ENCODE data around the gene SIGLEC9.

SIGLEC9 gene

DNA sequence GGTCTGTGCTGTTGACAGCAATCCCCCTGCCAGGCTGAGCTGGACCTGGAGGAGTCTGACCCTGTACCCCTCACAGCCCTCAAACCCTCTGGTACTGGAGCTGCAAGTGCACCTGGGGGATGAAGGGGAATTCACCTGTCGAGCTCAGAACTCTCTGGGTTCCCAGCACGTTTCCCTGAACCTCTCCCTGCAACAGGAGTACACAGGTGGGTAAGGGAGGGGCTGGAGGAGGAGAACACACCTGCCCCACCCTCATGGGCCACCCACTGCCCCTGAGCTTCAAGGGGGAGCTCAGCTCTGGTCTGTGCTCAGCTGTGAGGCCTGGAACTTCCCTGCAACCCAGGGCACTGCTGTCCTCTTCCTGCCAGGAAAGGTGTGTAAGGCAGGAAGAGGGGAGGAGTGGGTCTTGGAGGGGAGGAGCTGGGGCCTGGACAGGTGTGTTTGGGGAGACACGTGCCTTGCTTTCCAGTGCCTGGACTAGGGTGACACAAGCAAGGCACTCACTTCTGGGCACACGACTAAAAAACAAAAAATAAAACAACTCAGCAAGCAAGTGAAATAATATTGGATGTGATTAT, 21.3 kb downstream of the SIGLEC9 start:
- no peak for DNase-seq

GRCh38 chr19:51146751-51147150, 22.0 kb downstream of the SIGLEC9 start:
- DNase-seq, result no peak

DNA sequence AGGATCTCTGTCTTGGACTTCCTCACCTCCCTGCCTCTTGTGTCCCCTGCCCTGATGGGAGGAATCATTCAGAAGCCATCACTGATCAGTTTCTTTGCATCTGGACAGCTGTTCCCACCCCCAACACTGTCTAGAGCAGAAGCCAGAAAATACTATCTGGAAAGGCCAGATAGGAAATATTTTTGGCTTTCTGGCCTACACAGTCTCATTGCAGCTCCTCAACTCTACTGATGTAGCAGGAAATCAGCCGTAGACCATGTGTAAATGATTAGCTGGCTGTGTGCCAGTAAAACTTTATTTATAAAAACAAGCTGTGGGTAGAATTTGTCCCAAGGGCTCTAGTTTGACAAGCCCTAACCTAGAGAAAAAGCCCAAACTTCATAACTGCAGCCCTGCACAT, 23.0 kb downstream of the SIGLEC9 start:
- no peak for DNase-seq

DNA sequence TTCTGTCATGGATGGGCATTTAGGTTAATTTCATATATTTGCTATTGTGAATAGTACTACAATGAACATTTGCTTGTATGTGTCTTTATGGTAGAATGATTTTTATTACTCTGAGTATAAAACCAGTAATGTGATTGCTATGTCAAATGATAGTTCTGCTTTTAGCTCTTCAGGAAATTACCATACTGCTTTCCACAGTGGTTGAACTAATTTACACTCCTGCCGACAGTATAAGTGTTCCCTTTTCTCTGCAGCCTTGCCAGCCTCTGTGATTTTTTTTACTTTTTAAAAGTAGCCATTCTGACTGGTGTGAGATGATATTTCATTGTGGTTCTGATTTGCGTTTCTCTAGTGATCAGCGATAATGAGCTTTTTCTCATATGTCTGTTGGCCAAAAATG, 23.9 kb downstream of the SIGLEC9 start:
- DNase-seq, result peak; percentile 29 to 80 (median 62)

GRCh38 chr19:51150627-51151026, 25.9 kb downstream of the SIGLEC9 start:
- peak in 2 of 4 experiments; percentile 25 to 33 for DNase-seq

GRCh38 chr19:51156710-51157109, 32.0 kb downstream of the SIGLEC9 start:
- no peak for DNase-seq

DNA sequence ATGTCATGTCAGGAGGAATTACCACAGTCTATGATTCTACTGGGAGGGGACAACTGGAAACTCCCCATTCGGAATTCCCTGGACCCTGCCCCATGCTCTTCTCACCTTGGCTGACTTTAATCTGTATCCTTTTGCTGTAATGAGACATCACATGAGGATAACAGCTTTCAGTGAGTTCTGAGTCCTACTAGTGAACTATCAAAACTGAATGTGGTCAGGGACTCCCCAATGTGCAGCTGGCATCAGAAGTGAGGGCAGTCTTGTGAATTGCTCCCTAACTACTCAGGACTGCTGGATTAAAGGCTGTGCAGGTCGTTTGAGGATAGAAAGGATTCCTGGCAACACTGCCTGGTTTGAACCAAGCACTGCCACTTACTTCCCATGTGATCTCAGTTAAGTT, 32.6 kb downstream of the SIGLEC9 start:
- DNase-seq, result no peak

DNA sequence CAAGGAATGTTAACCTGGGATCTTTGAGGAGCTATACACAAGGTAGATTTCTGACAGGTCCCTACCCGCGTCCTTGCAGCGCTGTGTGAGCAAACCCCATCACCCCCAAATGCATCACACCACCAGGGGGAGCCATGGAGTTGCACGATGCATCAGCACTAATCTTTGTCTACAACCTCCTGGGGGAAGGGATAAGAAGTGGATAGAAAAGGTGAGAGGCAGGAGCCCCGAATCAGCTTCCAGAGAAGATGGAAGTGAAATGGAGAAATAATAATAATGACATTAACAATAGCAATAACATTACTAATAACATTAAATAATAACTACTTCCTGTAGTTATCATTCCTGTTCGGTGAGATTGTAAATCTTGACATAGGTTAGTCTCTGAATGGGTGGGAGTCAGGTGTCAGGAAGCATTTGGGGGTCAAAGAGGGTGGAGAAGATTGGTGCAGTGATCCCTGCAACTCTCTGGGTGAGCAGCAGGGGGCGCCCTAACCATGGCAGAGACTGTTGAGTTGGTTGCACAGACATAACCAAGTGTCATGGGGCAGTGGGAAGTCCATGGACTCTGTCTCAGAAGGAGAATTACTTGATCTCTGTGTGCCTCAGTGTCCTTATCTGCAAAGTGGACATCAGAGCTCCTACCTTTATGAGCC, 33.9 kb downstream of the SIGLEC9 start:
- DNase-seq, result peak; percentile 82 to 93 (median 89)

DNA sequence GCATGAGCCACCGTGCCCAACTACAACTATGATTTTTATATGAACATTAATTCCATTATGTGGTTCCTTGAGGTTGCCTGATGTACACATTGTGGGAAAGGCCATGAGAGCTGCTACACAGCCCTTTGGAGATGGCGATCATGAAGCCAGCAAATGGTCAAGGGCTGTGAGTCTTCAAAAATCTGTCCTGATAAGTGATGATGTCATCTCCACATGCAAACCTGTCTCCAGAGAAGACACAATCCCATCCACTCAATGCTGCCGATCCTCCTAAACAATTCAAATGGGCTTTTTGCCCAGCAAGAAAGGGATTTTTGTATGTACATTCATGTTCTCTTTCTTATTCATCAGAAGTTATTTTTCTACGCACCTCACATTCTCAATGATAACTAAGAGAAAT, 35.0 kb downstream of the SIGLEC9 start:
- DNase-seq, result no peak

DNA sequence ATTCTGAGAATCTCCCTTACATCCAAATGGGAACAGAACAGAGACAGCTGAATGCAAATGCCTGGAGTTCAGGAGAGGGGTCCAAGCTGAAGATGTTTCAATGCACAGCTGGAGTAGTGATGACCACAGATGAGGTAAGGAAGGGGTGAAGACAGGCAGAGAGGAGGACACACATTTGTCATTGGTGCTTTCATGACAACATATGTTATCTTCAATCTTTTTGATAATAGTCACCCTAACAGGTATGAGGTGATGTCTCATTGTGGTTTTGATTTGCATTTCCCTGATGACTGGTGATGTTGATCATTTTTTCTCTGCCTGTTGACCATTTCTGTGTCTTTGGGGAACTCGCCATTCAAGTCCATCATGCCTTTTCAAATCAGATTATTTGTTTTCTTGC, 36.6 kb downstream of the SIGLEC9 start:
- DNase-seq, result no peak

DNA sequence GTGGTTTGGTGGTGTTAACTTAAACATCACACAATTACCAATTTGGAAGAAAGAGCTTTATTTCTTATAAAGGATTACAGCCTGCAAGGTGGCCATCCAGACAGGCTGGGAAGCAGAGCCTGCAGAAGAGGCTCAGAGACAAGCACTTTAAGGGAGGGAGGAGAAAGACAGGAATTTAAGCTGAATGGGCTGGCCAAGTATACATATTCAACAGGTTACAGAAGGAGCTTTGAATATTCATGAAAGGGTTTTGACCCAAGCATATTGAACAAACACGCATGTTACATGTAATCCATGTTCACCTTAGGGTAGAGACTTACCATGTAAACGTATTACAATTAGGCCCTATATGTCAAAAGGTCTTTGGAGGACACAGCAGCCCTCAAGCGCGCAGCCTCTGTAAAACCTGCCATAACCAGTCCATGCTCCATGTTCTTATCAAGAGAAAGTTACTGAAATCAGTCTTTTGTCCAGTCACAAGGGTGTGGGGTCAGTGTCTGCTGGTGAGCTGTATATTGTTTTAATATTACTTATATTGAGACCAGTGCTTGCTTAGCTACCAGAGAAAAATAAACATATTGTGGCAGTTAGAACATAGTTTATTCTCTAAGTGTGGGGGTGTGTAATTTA, 37.3 kb downstream of the SIGLEC9 start:
- no peak for DNase-seq

DNA sequence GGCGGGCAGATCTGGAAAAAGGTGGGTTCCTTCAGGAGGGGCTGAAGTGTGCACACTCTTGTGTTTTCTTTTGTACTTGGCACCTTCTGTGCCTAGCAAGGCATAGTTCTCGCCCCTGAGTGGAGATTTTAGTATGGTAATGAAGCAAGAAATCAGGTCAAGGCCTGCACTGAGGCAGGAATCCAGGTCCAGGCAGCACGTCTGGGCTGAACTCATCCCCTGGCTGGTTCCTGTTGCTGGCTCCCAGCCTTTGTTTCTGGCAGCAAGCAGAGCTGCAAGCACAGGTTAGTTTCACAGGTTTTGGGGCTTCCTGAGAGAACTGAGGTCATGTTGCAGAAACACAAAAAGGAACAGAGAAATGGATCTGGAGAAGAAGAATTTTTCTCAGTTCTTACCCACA, 38.6 kb downstream of the SIGLEC9 start:
- DNase-seq, result no peak

- DNase-seq, result no peak
Measured at GRCh38 chr19:51164215-51164614, 39.5 kb downstream of the SIGLEC9 start.

GRCh38 chr19:51166846-51167490, 42.3 kb downstream of the SIGLEC9 start:
- peak; percentile 77 to 91 (median 90) for DNase-seq

- DNase-seq, result no peak
Measured at GRCh38 chr19:51168564-51169282, 44.0 kb downstream of the SIGLEC9 start.

DNA sequence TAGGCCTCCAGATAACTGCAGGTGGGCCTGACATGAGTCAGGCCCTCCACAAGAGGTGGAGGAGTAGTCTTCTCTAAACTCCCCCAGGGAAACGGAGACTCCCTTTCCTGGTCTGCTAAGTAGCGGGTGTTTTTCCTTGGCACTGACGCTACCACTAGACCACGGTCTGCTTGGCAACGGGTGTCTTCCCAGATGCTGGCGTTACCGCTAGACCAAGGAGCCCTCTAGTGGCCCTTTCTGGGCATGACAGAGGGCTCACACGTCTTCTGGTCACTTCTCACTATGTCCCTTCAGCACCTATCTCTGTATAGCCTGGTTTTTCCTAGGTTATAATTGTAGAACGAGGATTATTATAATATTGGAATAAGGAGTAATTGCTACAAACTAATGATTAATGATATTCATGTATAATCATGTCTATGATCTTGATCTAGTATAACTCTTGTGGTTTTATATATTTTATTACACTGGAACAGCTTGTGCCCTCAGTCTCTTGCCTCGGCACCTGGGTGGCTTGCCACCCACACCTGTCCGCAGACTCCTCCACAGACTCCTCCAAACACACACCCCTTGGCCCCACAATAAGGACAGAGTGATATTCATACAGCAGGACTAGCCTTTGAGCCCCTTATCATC, 44.7 kb downstream of the SIGLEC9 start:
- DNase-seq, result peak; percentile 83 to 91 (median 88)

- DNase-seq, result peak in 2 of 4 experiments; percentile 24 to 37
Measured at GRCh38 chr19:51172223-51172622, 47.5 kb downstream of the SIGLEC9 start.

DNA sequence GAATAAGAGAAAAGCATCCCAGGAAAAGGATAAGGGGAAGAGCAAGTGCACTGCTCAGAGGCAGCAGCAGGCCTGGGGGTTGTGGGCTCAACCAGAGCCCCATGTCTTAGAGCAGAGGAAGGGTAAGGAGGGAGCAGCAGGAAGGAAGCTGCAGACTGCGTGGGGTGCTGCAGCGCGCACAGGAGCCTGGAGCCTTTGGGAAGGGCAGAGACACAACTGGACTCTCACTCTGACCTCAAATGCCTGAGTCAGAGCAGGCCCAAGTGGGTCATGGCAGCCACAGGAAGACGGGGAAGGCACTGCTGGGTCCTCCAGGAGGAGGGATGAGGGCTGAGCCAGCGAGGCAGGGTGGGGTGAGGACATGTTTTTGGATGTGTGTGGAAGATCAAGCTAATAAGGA, 49.0 kb downstream of the SIGLEC9 start:
- peak; percentile 19 to 51 (median 46) for DNase-seq

GRCh38 chr19:51179256-51179655, 54.5 kb downstream of the SIGLEC9 start:
- peak in 2 of 4 experiments; percentile 20 to 31 for DNase-seq

Measured in suppressor macrophage (primary cell).